ENCODE results near the gene EEF1AKMT2. TPM values are rescaled to one million over a fixed set of nuclear protein-coding genes. Genes with fewer than 3 reads are reported as not detected.

The EEF1AKMT2 gene
- total RNA-seq, 1 donor: 20.3 TPM

DNA sequence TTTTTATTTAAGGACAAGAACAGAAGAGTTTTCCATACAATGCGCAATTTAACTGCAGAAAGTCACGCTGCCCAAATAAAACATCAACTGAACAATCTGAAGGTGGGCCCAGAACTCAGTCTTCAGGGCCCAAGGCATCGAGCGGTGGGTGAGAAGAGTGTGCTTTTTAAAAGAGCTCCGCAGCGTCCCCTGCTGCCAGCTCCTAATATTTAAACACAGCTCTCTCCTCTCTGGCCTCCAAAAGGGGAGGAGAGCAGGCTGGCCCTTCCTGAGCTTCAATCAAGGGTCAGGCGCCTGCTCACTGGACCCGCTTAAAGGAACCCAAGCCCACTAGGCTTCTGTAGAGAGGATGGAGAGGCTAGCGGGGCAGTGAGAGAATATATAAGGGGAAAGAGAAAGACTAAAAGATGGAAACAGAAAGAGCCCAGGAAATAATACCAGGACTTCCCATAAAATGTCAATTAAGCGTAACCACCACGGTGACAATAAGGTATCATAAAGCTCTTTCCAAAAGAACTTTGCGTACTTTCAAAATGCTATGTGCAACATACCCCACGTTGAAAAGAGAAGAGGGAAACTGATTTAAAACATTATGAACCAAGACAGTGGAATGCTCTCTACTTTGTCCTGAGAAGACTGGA lies 50.3 kb downstream of the EEF1AKMT2 start:
- Histone ChIP-seq H3K27me3 (ENCODE audit: insufficient read depth, low read length) (no peaks in the 10 kb centered on the region), H3K4me3 (ENCODE audit: insufficient read depth, low read length) (no peak overlapping the region), H3K4me1 (ENCODE audit: insufficient read depth, low read length) (peaks cover 30% of the 10 kb centered on the region), H3K4me2 (ENCODE audit: insufficient read depth, low read length) (peak overlapping the region; percentile 35), H4K20me1 (ENCODE audit: insufficient read depth, low read length) (peaks cover 32% of the 10 kb centered on the region), H3K27ac (ENCODE audit: low read depth, low read length) (no peak overlapping the region), H3K9me3 (ENCODE audit: low read depth, low read length) (no peaks in the 10 kb centered on the region), H3K79me2 (ENCODE audit: insufficient read depth, low read length) (peaks cover 44% of the 10 kb centered on the region), H3K36me3 (ENCODE audit: insufficient read depth, low read length) (no peaks in the 10 kb centered on the region), H2AFZ (ENCODE audit: low read length) (no peak overlapping the region)
- TF ChIP-seq, protein P1, sequence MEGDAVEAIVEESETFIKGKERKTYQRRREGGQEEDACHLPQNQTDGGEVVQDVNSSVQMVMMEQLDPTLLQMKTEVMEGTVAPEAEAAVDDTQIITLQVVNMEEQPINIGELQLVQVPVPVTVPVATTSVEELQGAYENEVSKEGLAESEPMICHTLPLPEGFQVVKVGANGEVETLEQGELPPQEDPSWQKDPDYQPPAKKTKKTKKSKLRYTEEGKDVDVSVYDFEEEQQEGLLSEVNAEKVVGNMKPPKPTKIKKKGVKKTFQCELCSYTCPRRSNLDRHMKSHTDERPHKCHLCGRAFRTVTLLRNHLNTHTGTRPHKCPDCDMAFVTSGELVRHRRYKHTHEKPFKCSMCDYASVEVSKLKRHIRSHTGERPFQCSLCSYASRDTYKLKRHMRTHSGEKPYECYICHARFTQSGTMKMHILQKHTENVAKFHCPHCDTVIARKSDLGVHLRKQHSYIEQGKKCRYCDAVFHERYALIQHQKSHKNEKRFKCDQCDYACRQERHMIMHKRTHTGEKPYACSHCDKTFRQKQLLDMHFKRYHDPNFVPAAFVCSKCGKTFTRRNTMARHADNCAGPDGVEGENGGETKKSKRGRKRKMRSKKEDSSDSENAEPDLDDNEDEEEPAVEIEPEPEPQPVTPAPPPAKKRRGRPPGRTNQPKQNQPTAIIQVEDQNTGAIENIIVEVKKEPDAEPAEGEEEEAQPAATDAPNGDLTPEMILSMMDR (IDR thresholded peaks at IDR 0.05; ENCODE audit: extremely low read depth, low read depth, low read length): peak; percentile 89
- DNase-seq (ENCODE audit: insufficient read length, low spot score, missing footprints): peak; percentile 98

DNA sequence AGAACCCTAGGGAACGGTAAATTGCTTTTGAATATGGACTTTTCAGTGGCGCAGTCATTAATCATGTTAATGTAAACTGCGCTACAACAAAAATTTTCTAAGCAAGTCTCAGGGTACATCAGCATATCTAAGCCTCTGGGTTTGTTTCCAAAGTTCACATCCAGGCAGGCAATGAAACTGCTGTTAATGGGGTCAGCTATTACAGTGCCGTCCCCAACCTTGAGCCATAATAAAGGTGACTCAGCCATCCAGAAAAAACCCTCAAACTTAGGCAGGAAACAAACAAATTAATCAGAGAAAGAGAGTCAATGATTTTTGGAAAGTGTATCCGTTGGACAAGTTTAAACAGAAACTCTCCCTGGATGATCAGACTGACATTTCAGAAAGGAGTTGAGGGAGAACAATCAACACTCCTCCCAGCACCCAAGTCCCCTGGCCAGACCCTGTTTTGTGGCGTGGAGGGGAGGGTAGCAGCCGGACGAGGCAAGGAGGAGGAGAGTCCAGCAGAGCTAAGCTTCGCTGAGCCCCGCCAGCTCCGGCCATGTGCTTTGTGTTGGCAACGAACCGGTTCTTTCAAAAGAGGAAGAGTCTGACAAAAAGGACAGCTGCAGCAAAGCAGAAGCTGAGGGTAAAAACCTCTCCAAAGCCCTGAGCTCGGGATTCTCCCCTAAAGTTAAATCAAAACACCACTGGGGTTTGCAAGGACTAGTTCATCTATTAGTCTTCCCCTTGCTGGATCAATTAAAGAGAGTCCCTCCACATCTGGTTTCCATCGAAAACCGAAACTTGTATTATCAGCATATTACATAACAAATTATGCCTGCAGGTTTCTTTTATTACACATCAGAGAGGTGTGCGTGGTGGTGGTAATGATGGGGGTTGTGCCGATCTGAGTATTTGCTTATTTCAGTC lies 51.1 kb downstream of the EEF1AKMT2 start:
- no peaks in the 10 kb centered on the region for H3K27me3 ChIP-seq (ENCODE audit: insufficient read depth, low read length)
- H3K9me3 ChIP-seq (ENCODE audit: low read depth, low read length): no peaks in the 10 kb centered on the region
- H2AFZ ChIP-seq (ENCODE audit: low read length): no peak overlapping the region
- H3K4me3 ChIP-seq (ENCODE audit: insufficient read depth, low read length): no peak overlapping the region
- no peak overlapping the region for H3K27ac ChIP-seq (ENCODE audit: low read depth, low read length)
- peaks cover 32% of the 10 kb centered on the region for H4K20me1 ChIP-seq (ENCODE audit: insufficient read depth, low read length)
- H3K4me1 ChIP-seq (ENCODE audit: insufficient read depth, low read length): peaks cover 27% of the 10 kb centered on the region
- TF ChIP-seq, protein P1 (IDR thresholded peaks at IDR 0.05; ENCODE audit: extremely low read depth, low read depth, low read length): no peak
- H3K79me2 ChIP-seq (ENCODE audit: insufficient read depth, low read length): peaks cover 46% of the 10 kb centered on the region
- H3K4me2 ChIP-seq (ENCODE audit: insufficient read depth, low read length): peak overlapping the region; percentile 35
- no peak for DNase-seq (ENCODE audit: insufficient read length, low spot score, missing footprints)
- no peaks in the 10 kb centered on the region for H3K36me3 ChIP-seq (ENCODE audit: insufficient read depth, low read length)

DNA sequence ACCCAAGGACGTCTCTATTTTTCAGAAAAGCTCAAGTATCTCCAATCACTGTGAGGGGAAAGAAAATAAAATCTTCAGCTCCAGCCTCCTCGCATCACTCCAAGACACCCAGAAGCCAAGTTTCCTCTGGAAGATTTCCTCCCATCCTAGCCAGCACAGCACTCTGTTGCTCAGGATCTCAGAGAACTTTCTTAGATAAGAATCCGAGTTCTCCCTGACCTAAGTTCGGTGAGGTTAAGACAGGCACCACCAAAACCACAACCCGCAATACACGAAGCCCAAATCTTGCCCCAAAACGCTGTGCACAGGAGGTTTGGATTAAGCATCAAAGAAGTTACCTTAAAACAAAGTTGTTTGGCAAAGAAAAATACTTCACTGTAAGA lies 51.7 kb downstream of the EEF1AKMT2 start:
- Histone ChIP-seq H3K36me3 (ENCODE audit: insufficient read depth, low read length) (no peaks in the 10 kb centered on the region), H3K9me3 (ENCODE audit: low read depth, low read length) (no peaks in the 10 kb centered on the region), H3K4me2 (ENCODE audit: insufficient read depth, low read length) (no peak overlapping the region), H3K27ac (ENCODE audit: low read depth, low read length) (no peak overlapping the region), H3K79me2 (ENCODE audit: insufficient read depth, low read length) (peaks cover 52% of the 10 kb centered on the region), H3K27me3 (ENCODE audit: insufficient read depth, low read length) (no peaks in the 10 kb centered on the region), H2AFZ (ENCODE audit: low read length) (no peak overlapping the region), H3K4me1 (ENCODE audit: insufficient read depth, low read length) (peaks cover 24% of the 10 kb centered on the region), H4K20me1 (ENCODE audit: insufficient read depth, low read length) (peaks cover 35% of the 10 kb centered on the region), H3K4me3 (ENCODE audit: insufficient read depth, low read length) (no peak overlapping the region)
- no peak for DNase-seq (ENCODE audit: insufficient read length, low spot score, missing footprints)
- TF ChIP-seq, protein P1 (IDR thresholded peaks at IDR 0.05; ENCODE audit: extremely low read depth, low read depth, low read length): no peak

Data from osteoblast (primary cell).